ENCODE measurements around the gene HOXB6. TPM values are rescaled to one million over a fixed set of nuclear protein-coding genes. Genes with fewer than 3 reads are reported as not detected.

Gene HOXB6
- polyA plus RNA-seq (ENCODE audit: insufficient read length in 12 of 12) = 1 to 10 TPM in 9 of 12 donors, under 1 TPM in 2, not detected in 1; 0.80 to 8.8 (median 1.4) TPM
- long read RNA-seq, donor 1, transcript HOXB6-203 (3 exons, 1,960 nt) = major isoform, 5 of 28 reads
- long read RNA-seq, donor 1, partial matches to known transcripts = 23 of 28 reads
- long read RNA-seq, donor 1, other reads (novel, unspliced or antisense) = 0 of 28 reads
- long read RNA-seq, donor 2 = 0 reads
- long read RNA-seq, donor 3 = 0 reads
- long read RNA-seq, donor 4 = 0 reads
- long read RNA-seq, donor 5 = 0 reads
- long read RNA-seq, donor 6 = 0 reads
- long read RNA-seq, donor 7 = 0 reads
- long read RNA-seq, donor 8 = 0 reads
- long read RNA-seq, donor 9 = 0 reads
- long read RNA-seq, donor 10 = 0 reads
- long read RNA-seq, donor 11 = 0 reads

DNA sequence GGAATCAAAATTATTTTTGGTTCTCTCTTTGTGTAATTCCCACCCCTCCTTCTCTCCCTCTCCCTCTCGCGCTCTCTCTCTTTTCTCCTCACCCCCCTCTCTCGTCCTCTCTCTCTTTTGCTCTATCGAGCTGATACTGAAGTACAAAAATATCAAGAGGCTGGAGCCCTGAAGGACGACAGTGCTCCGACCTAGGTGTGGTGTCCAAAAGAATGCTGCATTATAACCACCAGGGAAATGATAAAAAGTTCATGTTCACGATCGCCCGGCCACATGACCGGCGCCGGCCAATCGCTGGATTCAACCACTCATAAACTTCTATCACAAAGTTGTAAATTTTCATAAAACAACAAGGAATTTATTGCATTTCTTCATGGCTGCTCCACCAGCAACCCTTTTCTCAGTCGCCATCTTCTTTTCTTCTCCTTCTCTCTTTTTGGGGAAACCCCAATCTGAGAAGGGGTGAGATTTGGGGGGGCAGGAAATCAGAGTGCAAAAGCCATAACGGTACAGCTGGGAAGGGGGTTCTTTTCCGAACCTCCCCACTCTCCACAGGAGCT is at the start of gene HOXB6:
TSS of gene HOXB6 (minus strand) at position 217 of the 560 bp plus-strand sequence. CDS start 6,836 bp downstream, outside the sequence.
- no peak for DNase-seq

DNA sequence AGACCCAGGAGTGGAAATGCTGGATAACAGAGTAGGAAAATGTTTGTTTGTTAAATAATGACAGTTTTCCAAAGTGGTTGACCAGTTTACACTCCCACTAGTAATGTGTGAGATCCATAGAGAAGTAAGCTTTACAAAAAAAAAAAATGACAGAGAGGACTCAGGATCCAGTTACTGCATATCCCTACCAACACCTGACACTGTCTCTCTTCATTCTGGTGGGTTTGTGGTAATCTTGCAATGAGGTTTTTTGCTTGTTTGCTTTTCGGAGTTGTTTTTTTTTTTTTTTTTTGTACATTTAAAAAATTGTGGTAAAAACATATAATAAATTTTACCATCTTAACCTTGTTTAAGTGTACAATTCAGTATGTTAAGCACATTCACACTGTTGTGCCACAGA is 45.0 kb upstream of the HOXB6 start:
- no peak for DNase-seq

DNA sequence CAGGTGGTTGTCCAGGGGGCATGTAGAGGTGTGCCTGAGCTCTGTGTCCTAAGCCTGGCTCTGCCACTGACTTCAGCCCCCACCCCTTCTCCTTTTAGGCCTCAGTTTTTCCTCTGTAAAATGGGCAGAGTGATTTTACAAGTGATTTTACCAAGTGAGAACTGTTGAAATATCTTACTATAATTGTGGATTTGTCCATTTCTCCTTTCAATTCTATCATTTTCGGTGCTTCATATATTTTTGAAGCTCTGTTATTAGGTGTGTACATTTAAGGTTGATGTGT is 43.1 kb upstream of the HOXB6 start:
- no peak for DNase-seq

DNA sequence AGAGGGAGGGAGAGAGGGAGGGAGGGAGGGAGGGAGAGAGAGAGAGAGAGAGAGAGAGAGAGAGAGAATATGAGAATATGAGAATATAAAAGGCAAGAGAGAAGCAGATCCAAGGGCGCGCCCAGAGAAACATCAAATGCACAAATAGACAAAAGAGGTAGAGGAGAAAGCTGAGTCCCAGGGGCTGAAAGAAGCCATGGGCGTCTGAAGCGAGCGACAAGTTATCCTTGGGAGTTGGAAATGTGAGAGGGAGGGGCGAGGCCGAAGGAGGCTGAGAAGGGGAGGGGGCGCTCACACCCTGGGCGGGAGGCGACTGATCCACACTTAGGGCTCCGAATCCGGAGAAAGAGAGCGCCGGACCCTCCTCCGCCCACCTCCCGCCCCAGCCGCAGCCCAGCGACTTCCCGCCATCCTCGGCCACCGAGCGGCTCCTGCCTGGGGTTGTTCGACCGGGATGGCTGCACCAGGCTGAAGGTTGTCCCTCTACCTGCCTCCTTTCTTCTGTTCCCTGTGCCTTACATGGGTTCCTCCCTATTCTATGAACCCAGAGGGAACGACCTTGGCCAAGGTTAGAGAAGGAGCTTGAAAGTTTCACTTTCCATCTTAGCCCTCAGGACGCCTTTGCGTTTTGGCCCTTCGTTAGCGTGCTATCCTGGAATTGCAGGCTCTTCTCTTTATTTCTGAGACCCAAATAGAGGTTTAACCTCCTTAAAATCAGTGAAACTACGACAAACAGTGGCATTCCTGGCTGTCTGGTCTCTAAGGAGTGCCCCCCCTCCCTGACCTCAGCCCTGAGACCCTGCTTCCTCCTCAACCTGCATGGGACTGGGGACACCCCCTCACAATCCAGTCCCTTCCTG is 42.5 kb upstream of the HOXB6 start:
- DNase-seq = no peak

DNA sequence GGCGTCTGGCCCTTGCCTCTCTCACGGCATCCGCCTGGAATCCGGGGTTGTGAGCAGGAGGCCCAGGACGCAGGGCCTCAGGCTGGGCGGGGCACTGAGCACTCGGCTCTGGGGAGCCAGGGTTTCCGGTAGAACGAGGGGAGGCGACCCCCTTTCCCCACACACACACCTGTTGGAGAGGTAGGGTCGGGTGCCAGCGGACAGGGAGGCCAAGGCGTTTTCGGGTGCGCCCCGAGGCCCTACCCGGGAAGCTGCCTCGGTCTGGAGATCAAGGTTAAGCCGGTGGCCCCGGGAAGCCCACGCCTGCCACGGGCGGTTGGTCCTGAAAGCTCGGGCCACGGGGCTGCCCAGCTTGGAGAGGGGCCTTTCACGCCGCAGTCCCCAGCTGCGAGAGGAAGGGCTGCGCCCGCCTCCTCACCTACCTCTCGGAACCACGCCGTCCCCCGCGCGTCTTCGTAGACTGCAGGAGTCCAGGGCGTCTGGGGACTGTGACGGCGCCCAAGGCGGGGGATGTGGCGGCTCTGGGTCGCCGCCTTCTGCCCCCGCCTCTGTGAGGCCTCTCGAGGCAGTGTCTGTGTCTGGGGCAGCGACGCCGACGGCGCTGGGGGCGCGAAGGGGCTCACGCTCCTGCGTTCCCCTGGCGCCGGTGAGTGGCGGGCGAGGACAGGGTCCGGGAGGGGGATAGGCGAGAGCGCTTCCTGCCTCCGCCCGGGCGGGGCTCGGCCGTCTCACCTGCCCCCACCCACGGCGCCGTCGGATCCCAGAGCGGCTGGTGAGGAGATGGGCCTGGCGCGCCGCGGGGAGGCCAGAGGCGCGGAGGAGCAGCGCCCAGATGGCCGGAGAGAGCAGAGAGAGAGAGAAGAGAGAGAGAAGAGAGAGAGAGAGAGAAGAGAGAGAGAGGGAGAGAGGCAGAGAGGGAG is 41.7 kb upstream of the HOXB6 start:
- DNase-seq = no peak

DNA sequence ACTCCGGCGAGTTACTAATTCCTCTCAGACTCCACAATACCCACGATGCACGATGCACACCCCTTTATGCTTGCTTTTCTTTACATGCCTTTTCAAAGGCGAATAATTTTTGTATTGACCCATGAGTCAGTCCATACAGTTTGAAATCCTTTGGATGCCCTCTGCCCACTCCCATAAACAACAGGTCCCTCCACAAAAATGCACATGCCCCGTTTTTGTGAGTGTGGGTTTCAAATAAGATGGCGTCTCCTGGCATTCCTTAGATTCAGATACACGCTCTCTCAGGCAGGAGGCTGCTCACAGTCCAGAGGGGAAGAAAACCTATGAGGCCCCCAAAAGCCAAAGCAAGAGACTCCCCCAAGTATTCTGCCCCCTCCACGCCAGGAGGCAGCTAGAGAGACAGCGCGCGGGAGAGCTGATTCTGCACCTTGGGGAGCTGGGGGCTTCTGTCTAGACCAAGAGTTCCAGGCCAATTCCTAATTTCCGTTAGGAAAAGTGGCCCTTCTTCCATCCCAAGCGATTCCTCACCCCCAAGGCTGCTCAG is 40.9 kb upstream of the HOXB6 start:
- no peak for DNase-seq

DNA sequence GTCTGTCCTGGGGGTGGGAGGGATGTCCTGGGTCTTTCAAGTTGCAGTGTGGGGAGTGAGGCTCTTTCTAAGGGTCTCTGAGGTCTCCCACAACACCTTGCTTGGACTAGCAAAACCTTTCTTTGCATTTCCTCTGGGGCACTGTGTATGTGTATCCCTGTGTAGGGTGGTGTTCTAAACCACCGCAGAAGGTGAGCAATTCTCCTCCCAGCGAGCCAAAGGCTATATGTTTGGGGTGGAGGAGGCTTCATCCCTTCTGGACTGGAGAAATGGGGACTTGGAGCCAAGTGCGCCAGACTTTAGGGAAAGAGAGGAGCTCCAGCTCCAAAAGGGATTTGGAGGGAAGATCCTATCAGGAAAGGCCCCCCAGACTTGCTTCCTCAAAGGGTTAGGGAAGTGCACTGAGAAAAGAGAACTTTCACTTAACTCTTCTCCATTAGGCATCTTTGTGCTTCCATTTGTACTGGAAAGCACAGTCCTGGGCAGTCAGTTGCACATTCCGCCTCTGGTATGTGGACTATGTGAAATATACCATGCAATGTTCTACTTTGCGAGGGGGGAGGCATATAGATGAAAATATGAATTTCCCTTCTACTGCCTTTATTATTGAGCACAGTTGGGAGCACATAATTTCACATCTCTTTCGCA is 40.2 kb upstream of the HOXB6 start:
- DNase-seq = no peak

DNA sequence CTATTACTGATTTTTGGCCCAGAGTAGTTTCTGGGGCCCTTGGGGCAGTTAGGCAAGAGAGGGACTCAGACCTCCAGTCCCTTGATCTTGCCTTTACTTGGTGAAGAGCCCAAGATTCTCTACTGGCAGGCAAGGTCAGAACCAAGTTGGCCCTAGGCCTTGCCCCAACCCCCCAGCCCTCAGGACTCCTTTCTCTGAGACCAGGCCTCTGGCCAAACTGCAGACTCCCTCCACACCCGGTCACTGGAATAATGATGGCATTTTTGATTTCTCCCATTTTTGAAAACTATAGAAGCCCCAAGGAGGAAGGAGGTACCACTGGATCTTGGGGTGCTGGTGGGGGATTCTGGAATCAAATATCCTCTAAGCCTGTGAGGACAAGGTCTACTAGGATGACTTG is 39.4 kb upstream of the HOXB6 start:
- no peak for DNase-seq

DNA sequence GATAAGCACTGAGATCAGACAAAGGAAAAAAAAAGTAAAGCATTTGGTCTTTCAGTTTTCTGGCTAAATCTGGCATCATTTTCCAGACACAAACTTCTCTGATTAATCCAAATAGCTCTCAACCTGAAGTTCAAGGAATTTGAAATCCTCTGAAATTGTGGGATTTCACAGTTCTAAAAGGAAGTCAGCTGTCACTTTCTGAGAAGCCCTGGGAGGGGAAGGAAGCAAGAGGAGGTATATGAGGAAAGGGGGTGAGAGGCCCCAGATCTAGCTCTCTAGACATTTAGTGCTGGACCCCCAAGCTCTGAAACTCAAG is 38.9 kb upstream of the HOXB6 start:
- no peak for DNase-seq

DNA sequence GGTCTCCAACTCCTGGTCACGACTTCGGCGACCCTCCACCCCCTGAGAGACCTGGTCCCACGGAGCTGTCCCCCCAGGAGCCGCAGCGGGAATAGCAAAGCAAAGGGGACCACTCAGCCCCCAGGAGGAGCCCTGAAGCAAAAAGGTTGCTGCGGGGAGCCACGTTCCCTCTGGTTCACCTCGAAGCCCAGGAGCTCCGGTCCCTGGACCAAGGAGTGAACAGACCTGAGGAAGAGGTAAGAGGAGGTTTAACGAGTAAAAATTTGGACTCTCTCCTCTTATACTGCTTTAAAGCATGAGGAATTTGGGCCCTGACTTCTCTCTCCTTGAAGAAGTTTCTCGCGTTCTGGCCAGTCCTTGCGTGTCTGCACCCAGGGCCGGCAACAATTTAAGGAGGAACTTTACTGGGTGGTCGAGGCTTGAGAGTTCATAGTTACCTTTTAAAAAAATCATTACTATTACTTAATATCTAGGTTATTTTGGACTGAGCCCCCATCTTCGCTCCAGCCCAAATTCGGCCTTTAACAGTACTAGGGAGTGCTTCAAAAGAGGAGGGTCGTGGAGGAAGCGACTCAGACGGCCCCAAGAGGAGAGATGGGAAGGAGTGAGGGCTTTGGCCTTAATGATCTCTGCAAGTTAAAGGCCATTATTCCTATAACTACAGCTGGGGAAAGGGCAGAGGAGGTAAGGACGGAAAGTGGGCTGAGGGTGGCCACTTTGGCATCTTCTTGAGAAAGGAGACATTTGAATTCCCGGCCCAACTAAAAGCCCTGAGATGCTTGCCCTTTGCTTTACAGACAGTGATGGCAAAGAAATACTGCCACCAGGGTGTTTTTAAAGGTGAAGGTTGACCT is 38.3 kb upstream of the HOXB6 start:
- DNase-seq = no peak

DNA sequence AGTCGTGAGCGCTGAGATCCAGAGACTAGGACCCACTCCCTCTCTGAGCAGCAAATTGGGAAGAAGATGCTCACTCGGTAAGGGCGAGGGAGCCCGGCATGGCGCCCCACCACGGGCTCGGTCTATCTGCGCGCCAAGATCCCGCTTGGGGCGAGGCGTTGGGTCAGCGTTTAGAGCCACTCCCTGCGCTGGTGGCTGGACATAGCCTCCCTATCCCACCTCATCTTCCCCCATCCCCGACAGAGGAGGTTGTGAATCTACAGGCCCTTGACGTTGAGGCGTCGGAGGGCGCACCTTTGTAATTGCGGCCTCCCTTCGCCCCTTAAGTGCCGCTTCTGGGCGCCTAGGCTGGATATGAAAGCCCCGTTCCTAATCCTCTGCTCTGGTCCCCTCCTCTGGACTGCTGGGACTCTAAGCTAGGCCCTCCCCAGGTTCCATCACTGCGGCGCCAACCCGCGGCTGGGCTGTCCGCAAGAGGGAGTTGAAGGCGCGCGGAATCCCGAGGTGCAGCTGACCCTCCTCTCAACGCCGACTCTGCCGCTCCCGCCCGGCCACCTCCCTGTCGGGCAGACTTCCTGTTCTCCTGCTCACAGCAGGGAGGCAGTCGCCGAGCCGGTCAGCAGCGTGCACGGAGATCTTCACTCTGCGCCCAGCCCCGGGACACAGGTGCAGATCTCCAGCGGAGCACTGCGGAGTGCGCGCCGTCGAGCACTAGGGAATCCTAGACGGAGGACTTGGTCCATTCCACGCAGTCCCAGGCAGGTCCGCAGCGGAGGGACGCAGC is 37.5 kb upstream of the HOXB6 start:
- no peak for DNase-seq

DNA sequence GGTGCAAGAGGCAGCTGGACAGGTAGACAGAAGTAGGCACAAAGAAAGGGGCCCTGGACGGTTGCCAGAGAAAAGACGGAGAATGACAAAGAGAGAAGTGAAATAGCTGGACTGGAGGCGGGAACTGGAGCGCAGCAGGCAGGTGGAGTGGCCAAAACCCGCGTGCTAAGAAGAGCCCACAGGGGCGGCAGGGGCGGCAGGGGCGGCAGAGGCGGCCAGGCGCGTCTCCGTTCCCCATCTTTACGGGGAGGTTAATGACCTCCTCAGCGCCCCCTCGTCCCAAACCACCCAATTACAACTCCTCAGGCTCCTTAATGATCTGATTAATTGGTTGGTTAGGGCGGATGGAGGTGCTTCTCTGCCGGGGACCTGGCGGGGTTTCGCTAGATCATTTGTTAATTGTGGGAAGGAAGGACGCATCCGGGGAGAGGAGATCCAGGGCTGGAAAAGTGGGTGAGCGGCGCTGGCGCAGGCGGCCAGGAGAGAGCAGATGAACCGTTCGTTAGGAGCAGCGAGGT is 36.8 kb upstream of the HOXB6 start:
- DNase-seq = no peak

DNA sequence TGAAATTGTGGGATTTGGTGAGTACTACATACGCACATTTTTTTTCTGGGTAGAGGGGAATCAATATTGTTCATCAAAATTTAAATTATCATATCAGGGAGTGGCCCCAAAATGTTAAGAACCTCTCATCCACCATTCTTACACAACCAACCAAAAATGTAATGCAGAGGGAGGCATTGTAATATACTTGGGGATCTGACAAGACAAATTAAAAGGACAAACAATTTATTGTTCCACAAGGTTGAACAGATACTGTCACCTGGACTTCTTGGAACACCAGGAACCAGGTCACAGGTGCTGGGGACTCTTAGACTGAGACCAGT is 36.0 kb upstream of the HOXB6 start:
- no peak for DNase-seq

DNA sequence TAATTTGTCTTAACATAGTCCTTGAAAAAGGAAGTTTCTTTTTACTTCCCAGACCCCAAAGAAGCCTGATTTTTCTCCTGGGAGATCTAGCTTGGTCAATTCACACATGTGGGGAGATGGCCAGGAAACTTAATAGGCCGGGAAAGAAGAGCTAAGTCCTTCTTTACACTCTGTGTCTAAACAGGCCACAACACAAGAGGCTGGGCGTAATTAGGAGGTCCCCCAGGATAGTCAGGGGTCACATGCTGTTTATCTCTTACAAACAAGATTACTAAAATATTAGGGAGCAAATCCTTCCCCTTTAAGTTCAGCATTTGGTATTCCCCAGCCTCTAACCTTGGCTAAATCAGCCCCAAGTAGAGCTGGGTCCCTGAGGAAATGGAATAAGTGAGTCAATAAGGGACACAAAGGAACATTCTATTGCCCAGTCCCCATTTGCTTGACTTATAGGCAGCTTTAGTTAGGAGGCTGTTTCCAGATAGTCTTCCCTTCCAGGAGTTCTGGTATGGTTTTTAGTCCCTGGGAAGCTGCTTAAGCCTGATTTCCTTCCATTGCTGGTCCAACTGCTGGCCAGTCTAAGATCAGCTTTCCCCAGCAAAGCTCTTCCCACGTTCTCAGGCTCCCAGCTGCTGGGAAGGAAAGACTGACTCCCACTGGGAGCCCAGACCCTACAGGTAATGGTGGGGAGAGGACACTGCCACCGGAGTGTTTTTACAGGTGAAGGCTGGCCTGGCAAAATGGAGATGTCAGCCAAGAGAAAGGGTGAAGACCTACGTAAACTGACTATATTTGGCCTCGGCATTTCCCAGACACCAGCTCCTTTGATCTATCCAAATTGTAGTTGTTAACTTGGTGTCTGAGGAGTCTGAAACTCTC is 35.4 kb upstream of the HOXB6 start:
- no peak for DNase-seq

DNA sequence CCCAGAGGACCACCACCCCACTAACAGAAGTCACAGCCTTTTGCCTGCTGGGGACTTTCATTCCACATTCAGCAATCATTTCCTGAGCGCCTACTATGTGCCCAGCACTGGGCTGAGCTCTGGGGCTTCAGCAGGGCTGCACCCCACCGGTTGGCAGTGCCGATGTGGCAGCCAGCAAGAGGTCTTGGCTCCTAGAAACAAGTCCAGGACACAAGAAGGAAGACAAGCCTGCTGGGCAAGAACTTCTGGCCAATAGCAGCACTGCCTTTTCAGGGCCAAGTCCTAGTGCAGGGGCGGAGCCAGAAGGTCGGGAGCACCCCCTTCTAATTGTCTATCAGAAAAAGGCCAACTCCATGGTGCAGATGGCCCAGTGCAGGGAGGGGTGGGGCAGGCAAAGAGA is 34.4 kb upstream of the HOXB6 start:
- no peak for DNase-seq

DNA sequence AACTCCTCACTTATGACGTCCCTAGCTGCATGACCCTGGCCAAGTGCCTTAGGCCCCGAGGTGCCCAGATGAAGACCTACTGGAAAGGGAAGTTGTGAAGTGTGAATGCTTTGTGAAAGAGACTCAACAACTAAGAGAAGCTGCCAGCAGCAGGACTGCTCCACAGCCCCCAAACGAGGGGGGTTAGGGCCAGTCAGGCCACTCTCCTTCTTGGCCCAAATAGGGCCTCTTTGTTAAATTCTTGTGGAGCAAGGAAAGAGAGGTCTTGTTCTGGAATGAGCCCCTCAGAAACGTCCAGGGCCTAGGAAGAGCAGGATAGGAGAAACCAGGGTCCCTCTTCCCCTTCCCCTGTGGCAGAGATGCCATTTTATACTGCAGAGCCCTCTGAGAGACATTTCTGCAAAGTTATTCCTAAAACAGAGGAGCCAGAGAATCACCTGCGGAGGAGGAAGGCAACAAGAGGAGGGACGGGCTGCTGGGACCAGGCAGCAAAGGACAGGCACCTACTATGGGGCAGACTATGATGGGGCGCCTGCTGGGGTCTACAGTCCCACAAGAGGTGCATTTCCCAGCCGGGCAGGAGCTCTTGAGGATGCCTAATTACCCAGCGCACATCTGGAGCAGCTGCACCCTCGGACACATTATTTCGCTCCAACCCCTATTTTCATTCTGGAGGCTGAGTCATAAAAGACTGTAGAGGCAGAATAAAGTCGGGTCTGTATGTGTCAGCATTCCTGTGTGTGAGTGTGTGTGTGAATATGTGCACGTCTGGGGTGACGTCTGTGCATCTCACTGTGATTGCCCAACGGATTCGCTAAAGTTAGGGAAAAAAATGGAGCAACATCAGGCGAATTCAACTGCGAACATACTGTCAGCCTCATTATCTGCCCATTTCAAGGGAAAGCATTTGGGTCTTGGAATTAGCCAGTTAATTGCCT is 32.8 kb upstream of the HOXB6 start:
- no peak for DNase-seq
